IgD-negative memory B cell (primary cell): Measurements from ENCODE around the gene CSF2. TPM values are rescaled to one million over a fixed set of nuclear protein-coding genes. Genes with fewer than 3 reads are reported as not detected.
"Not testable (repeated sequence)": the region's sequence is repeated elsewhere in the genome, so short reads cannot be mapped to it uniquely, and the experiment has no call there.

Experiments
- H3K27ac Mint-ChIP-seq, 3 donors: one replicate each; pipeline ENCODE4 v1.8.0; 2020 to 2022; ENCODE audit warnings: mild to moderate bottlenecking in 3 of 3, mixed read lengths in 3 of 3, moderate library complexity in 1 of 3
- H3K27me3 Mint-ChIP-seq: one replicate; pipeline ENCODE4 v1.8.0; 2021; ENCODE audit warnings: mixed read lengths
- H3K36me3 Mint-ChIP-seq: one replicate; pipeline ENCODE4 v1.8.0; 2020; ENCODE audit warnings: mild to moderate bottlenecking, mixed read lengths
- H3K4me1 Mint-ChIP-seq, 3 donors: one replicate each; pipeline ENCODE4 v1.8.0; 2020 to 2022; ENCODE audit warnings: mixed read lengths in 3 of 3, mild to moderate bottlenecking in 1 of 3
- H3K4me3 Mint-ChIP-seq, 4 donors: one replicate each; pipeline ENCODE4 v1.8.0; 2020 to 2022; ENCODE audit warnings: mild to moderate bottlenecking in 4 of 4, mixed read lengths in 4 of 4, moderate library complexity in 3 of 4
- H3K9me3 Mint-ChIP-seq, 3 donors: one replicate each; pipeline ENCODE4 v1.8.0; 2020 to 2021; ENCODE audit warnings: mixed read lengths in 3 of 3, mild to moderate bottlenecking in 1 of 3
- polyA plus RNA-seq: library from polyadenylated mRNA; unstranded; fragments of 300-500 nt; fragmentation: Illumina TruSeq; gene quantifications from one replicate; pipeline ENCODE4 v1.2.3, GENCODE V29; 2021

CSF2 gene
- polyA plus RNA-seq, 1 donor from 2014 or later: not detected

GRCh38 chr5:132112111-132112510 is 38.5 kb downstream of the CSF2 start:
- Mint-ChIP-seq H3K4me3 (no peak overlapping the region), H3K36me3 (peaks cover 3% of the 10 kb centered on the region), H3K4me1 (peaks cover 4 to 18% (median 10%) of the 10 kb centered on the region in 3 donors), H3K27ac (peak overlapping the region in 1 of 3 donors; percentile 6), H3K27me3 (no peaks in the 10 kb centered on the region), H3K9me3 (peaks cover 0 to 10% (median 3%) of the 10 kb centered on the region in 3 donors)

DNA sequence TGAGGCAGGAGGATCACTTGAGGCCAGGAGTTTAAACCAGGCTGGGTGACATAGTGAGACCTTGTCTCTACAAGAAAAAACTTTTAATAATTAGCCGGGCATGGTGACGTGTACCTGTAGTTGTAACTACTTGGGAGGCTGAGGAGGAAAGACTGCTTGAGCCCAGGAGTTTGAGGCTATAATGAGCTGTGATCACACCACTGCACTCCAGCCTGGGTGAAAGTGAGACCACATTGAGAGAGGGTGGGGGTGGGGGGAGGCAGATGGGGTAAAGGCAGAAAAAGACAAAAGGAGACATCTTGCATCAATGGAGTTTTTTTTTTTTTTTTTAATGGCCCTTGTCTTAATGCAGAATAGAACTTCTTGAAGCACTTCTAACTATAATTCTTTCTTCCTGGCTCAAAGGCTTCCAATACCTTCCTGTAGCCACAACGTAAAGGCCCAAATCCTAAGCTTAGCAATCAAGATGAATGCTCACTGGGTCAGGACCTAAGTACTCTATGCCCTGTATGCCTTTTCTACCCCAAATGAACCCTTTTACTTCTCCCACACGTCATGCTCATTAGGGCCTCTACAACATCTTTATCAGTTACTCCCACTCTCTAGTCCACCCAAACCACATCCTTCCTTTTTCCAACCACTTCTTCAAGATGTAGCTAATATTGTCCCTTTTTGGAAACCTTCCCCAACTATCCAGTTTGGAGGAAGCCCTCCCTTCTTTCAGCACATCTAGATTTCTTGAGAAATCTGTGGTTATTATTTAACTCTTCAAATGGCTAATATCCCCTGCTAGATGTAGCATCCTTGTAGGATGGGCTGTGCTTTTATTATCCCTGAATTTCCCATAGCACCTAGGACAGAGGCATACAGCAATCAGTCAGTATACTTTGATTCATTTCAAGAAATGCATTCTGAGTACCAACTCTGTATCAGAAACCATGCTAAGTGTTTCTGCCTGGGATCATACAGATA is 40.8 kb downstream of the CSF2 start:
- Mint-ChIP-seq H3K9me3 (peaks cover 0 to 10% (median 0%) of the 10 kb centered on the region in 3 donors), H3K4me3 (no peak overlapping the region), H3K4me1 (peaks cover 4 to 22% (median 4%) of the 10 kb centered on the region in 3 donors), H3K27me3 (no peaks in the 10 kb centered on the region), H3K36me3 (peaks cover 3% of the 10 kb centered on the region), H3K27ac (no peak overlapping the region)

- Mint-ChIP-seq H3K9me3 (peaks cover 0 to 10% (median 0%) of the 10 kb centered on the region in 3 donors), H3K27me3 (no peaks in the 10 kb centered on the region), H3K4me1 (peaks cover 0 to 20% (median 5%) of the 10 kb centered on the region in 3 donors), H3K27ac (peak overlapping the region in 1 of 3 donors; percentile 81), H3K36me3 (no peaks in the 10 kb centered on the region), H3K4me3 (no peak overlapping the region)
Observed at GRCh38 chr5:132115375-132115774, 41.8 kb downstream of the CSF2 start.

GRCh38 chr5:132116072-132116471 is 42.5 kb downstream of the CSF2 start:
- H3K4me1 Mint-ChIP-seq: peaks cover 7 to 26% (median 12%) of the 10 kb centered on the region in 3 donors
- no peak overlapping the region for H3K27ac Mint-ChIP-seq

GRCh38 chr5:132116909-132117489 is 43.4 kb downstream of the CSF2 start:
- H3K4me1 Mint-ChIP-seq: peaks cover 9 to 26% (median 12%) of the 10 kb centered on the region in 3 donors
- H3K27ac Mint-ChIP-seq, H3K27me3 Mint-ChIP-seq, H3K36me3 Mint-ChIP-seq: not testable (repeated sequence)
- peaks cover 0 to 10% (median 0%) of the 10 kb centered on the region in 3 donors for H3K9me3 Mint-ChIP-seq
- H3K4me3 Mint-ChIP-seq: peak overlapping the region in 1 of 4 donors; percentile 64

More at GRCh38 chr5:132116072-132116471, 42.5 kb downstream of the CSF2 start:
- H3K4me3 Mint-ChIP-seq: peak overlapping the region in 1 of 4 donors; percentile 15
- no peaks in the 10 kb centered on the region for H3K36me3 Mint-ChIP-seq
- H3K27me3 Mint-ChIP-seq: no peaks in the 10 kb centered on the region
- H3K9me3 Mint-ChIP-seq: peaks cover 0 to 10% (median 0%) of the 10 kb centered on the region in 3 donors

GRCh38 chr5:132120717-132121116 is 47.1 kb downstream of the CSF2 start:
- not testable (repeated sequence) for H3K36me3 Mint-ChIP-seq, H3K9me3 Mint-ChIP-seq, H3K27me3 Mint-ChIP-seq, H3K27ac Mint-ChIP-seq
- Mint-ChIP-seq H3K4me3 (peak overlapping the region in 1 of 4 donors; percentile 11), H3K4me1 (peaks cover 8 to 25% (median 15%) of the 10 kb centered on the region in 3 donors)

DNA sequence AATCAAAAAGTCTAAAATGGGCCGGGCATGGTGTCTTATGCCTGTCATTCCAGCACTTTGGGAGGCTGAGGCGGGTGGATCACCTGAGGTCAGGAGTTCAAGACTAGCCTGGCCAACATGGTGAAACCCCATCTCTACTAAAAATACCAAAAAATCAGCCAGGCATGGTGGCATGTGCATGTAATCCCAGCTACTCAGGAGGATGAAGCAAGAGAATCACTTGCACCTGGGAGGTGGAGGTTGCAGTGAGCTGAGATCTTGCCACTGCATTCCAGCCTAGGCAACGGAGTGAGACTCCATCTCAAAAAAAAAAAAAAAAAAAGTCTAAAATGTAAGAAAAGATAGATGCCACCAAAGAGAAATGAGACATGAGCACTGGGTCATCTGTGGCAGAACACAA is 49.4 kb downstream of the CSF2 start:
- H3K4me1 Mint-ChIP-seq: peaks cover 8 to 19% (median 19%) of the 10 kb centered on the region in 3 donors
- not testable (repeated sequence) for H3K4me3 Mint-ChIP-seq, H3K9me3 Mint-ChIP-seq, H3K36me3 Mint-ChIP-seq, H3K27me3 Mint-ChIP-seq, H3K27ac Mint-ChIP-seq

- H3K27me3 Mint-ChIP-seq, H3K36me3 Mint-ChIP-seq, H3K9me3 Mint-ChIP-seq, H3K27ac Mint-ChIP-seq: not testable (repeated sequence)
- H3K4me1 Mint-ChIP-seq: peaks cover 8 to 19% (median 19%) of the 10 kb centered on the region in 3 donors
- H3K4me3 Mint-ChIP-seq: peak overlapping the region in 1 of 4 donors; percentile 19
Observed at GRCh38 chr5:132123578-132123977, 50.0 kb downstream of the CSF2 start.

Other genes with a start within 250 kb of the CSF2 start
- not detected for gene MEIKIN, start 128.1 kb upstream of the CSF2 start, polyA plus RNA-seq
- gene ACSL6, start 62.1 kb upstream of the CSF2 start, polyA plus RNA-seq: 0.11 TPM
- not detected for gene IL3, start 13.1 kb upstream of the CSF2 start, polyA plus RNA-seq
- 0.26 TPM for gene P4HA2, start 154.1 kb downstream of the CSF2 start, polyA plus RNA-seq
- not detected for gene PDLIM4, start 183.9 kb downstream of the CSF2 start, polyA plus RNA-seq
- gene SLC22A4, start 220.6 kb downstream of the CSF2 start, polyA plus RNA-seq: not detected